Loucy (cell line): ENCODE data around the gene HYI.

Experiments
- EZH2phosphoT487 ChIP-seq: fragments of 200-600 bp; IDR thresholded peaks from 2 replicates; pipeline ENCODE4 v1.6.1; 2018; ENCODE audit warnings: antibody characterized with exemption, mild to moderate bottlenecking, moderate library complexity, borderline replicate concordance
- TF ChIP-seq, protein P1 (sequence below): fragments of 200-600 bp; sonication (generic); conservative IDR thresholded peaks from 2 replicates; pipeline ENCODE4 v1.5.1; 2014; ENCODE audit warnings: mild to moderate bottlenecking, antibody characterized with exemption, low read length

DNA sequence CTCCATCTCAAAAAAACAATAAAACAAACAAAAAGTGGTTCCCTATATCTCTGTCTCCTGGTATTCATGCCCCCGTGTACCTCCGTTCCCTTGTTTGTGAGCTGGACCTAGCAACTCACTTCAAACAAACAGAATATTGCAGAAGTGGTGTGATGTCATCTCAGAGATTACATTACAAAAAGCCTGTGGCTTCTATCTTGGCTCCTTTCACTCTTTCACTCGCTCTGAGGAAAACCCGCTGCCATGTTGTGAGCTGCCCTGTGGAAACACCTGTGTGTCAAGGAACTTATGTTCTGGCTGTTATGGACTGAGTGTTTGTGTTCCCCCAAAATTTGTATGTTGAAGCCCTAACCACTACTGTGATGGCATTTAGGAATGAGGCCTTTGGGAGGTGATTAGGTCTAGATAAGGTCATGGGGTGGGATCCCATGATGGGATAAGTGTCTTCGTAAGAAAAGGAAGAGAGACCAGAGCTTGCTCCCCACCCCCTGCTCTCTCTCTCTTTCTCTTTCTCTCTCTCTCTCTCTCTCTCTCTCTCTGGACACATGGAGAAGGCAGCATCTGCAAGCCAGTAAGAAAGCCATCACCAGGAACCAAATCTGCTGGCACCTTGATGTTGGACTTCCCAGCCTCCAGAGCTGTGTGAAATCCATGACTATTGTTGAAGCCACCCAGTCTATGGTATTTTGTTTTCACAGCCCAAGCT lies 7.4 kb upstream of the HYI start:
- no peak for TF ChIP-seq EZH2phosphoT487
- TF ChIP-seq, protein P1, sequence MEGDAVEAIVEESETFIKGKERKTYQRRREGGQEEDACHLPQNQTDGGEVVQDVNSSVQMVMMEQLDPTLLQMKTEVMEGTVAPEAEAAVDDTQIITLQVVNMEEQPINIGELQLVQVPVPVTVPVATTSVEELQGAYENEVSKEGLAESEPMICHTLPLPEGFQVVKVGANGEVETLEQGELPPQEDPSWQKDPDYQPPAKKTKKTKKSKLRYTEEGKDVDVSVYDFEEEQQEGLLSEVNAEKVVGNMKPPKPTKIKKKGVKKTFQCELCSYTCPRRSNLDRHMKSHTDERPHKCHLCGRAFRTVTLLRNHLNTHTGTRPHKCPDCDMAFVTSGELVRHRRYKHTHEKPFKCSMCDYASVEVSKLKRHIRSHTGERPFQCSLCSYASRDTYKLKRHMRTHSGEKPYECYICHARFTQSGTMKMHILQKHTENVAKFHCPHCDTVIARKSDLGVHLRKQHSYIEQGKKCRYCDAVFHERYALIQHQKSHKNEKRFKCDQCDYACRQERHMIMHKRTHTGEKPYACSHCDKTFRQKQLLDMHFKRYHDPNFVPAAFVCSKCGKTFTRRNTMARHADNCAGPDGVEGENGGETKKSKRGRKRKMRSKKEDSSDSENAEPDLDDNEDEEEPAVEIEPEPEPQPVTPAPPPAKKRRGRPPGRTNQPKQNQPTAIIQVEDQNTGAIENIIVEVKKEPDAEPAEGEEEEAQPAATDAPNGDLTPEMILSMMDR = no peak
